NOMO-1 (cell line): Measurements from ENCODE around the gene CCNL2.
"Not testable (repeated sequence)": the region's sequence is repeated elsewhere in the genome, so short reads cannot be mapped to it uniquely, and the experiment has no call there.

ENCODE experiments used
- DNase-seq, 2 experiments: peaks; one replicate each; lab custom pipeline; 2025; ENCODE audit not compliant: unreplicated experiment in 2 of 2; lab: John Stamatoyannopoulos, UW

The CCNL2 gene

GRCh38 chr1:1421147-1421906 is 22.2 kb upstream of the CCNL2 start, which contains the start of gene ANKRD65:
ANKRD65 (minus strand) TSS chr1:1421276; CDS start chr1:1421005, 271 bp downstream.
- no peak for DNase-seq

- no peak for DNase-seq
Measured at GRCh38 chr1:1420654-1421141, 21.6 kb upstream of the CCNL2 start.

- no peak for DNase-seq
Measured at GRCh38 chr1:1419813-1420653, 20.9 kb upstream of the CCNL2 start.

GRCh38 chr1:1419363-1419812 is 20.3 kb upstream of the CCNL2 start:
- no peak for DNase-seq

GRCh38 chr1:1418464-1419362 is 19.6 kb upstream of the CCNL2 start:
- no peak for DNase-seq

GRCh38 chr1:1417825-1418463 is 18.8 kb upstream of the CCNL2 start:
- not testable (repeated sequence) for DNase-seq

GRCh38 chr1:1417396-1417795 is 18.3 kb upstream of the CCNL2 start:
- not testable (repeated sequence) for DNase-seq

- DNase-seq = no peak
Measured at GRCh38 chr1:1415751-1416150, 16.6 kb upstream of the CCNL2 start.

- not testable (repeated sequence) for DNase-seq
Measured at GRCh38 chr1:1412311-1412902, 13.3 kb upstream of the CCNL2 start.

GRCh38 chr1:1411626-1412025 is 12.5 kb upstream of the CCNL2 start:
- no peak for DNase-seq

GRCh38 chr1:1410238-1410637 is 11.1 kb upstream of the CCNL2 start:
- DNase-seq = not testable (repeated sequence)

GRCh38 chr1:1407636-1408318 is 8.6 kb upstream of the CCNL2 start:
- peak; percentile 2 to 19 for DNase-seq

GRCh38 chr1:1406821-1407635 is 7.9 kb upstream of the CCNL2 start, which contains the start of gene MRPL20:
MRPL20 (minus strand) TSS chr1:1407293; CDS start chr1:1407217, 76 bp downstream.
- DNase-seq = peak; percentile 92

GRCh38 chr1:1406101-1406820 is 7.1 kb upstream of the CCNL2 start:
- DNase-seq = no peak

- DNase-seq = no peak
Measured at GRCh38 chr1:1403653-1404052, 4.5 kb upstream of the CCNL2 start.

GRCh38 chr1:1402901-1403392 is 3.8 kb upstream of the CCNL2 start:
- not testable (repeated sequence) for DNase-seq
